ENCODE results near the gene DEFB119.
"Not testable (repeated sequence)": the region's sequence is repeated elsewhere in the genome, so short reads cannot be mapped to it uniquely, and the experiment has no call there.

DEFB119 gene

GRCh38 chr20:31390490-31390889 lies at the start of gene DEFB119:
Gene DEFB119, minus strand, starts transcription at chr20:31390590. Its CDS starts 107 bp downstream, at chr20:31390483.
- no peak for DNase-seq

- no peak for DNase-seq
These were observed 40.3 kb upstream of the DEFB119 start for GRCh38 chr20:31430568-31431115.

- DNase-seq: not testable (repeated sequence)
These were observed 37.2 kb upstream of the DEFB119 start for GRCh38 chr20:31427576-31427975.

- not testable (repeated sequence) for DNase-seq
These were observed 36.6 kb upstream of the DEFB119 start for GRCh38 chr20:31426891-31427551.

- no peak for DNase-seq
These were observed 35.4 kb upstream of the DEFB119 start for GRCh38 chr20:31425797-31426196.

- DNase-seq: no peak
These were observed 27.9 kb upstream of the DEFB119 start for GRCh38 chr20:31418307-31418706.

GRCh38 chr20:31415653-31416052 lies 25.3 kb upstream of the DEFB119 start:
- no peak for DNase-seq

- DNase-seq: no peak
These were observed 24.0 kb upstream of the DEFB119 start for GRCh38 chr20:31414381-31414780.

- DNase-seq: no peak
These were observed 19.6 kb upstream of the DEFB119 start for GRCh38 chr20:31410011-31410410.

GRCh38 chr20:31406115-31406514 lies 15.7 kb upstream of the DEFB119 start, which contains the start of gene DEFB121:
Gene DEFB121, minus strand, starts transcription at chr20:31406215. Its CDS starts 63 bp downstream, at chr20:31406152.
- no peak for DNase-seq

- no peak for DNase-seq
These were observed 13.5 kb upstream of the DEFB119 start for GRCh38 chr20:31403886-31404285.

GRCh38 chr20:31394900-31395299 lies 4.5 kb upstream of the DEFB119 start:
- no peak for DNase-seq

- DNase-seq: no peak
These were observed 2.4 kb upstream of the DEFB119 start for GRCh38 chr20:31392836-31393235.

- DNase-seq: no peak
These were observed 16.0 kb downstream of the DEFB119 start for GRCh38 chr20:31374346-31374745.

- DNase-seq: no peak
These were observed 22.1 kb downstream of the DEFB119 start, which contains the start of gene DEFB118 for GRCh38 chr20:31368301-31368700. Gene DEFB118, plus strand, starts transcription at chr20:31368601. Its CDS starts 50 bp downstream, at chr20:31368651.

- not testable (repeated sequence) for DNase-seq
These were observed 26.1 kb downstream of the DEFB119 start for GRCh38 chr20:31364272-31364671.

- DNase-seq: no peak
These were observed 27.1 kb downstream of the DEFB119 start for GRCh38 chr20:31363295-31363694.

GRCh38 chr20:31355981-31356380 lies 34.4 kb downstream of the DEFB119 start:
- no peak for DNase-seq

- DNase-seq: no peak
These were observed 48.9 kb downstream of the DEFB119 start for GRCh38 chr20:31341470-31341869.

- no peak for DNase-seq
These were observed 59.5 kb downstream of the DEFB119 start for GRCh38 chr20:31330893-31331292.
